Stimulated activated CD8-positive, alpha-beta memory T cell treated with anti-CD3 and anti-CD28 coated beads, Interleukin-2, amount 100 ng/mL, for 1 hour (primary cell): ENCODE measurements around the gene IL31RA.

ENCODE experiments used
- DNase-seq, 2 donors: peaks; one replicate each; pipeline ENCODE4 v3.0.0-alpha.2; 2020; ENCODE audit warnings: low read depth in 2 of 2

The IL31RA gene

DNA sequence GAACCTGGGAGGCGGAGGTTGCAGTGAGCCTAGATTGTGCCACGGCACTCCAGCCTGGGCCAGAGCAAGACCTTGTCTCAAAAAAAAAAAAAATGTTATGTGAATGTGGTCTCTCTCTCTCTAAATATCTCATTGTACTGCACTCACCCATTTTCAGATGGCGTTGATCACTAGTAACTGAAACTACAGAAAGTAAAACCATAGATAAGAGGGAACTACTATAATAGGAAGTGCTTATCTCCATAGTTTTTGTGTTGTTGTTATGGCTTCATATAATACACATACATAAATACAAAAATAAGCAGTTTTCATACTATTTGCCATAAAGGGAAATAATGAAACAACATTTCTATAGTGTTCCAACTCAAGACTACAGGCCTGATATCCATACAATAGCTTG, 9.1 kb downstream of the IL31RA start:
- no peak for DNase-seq

DNA sequence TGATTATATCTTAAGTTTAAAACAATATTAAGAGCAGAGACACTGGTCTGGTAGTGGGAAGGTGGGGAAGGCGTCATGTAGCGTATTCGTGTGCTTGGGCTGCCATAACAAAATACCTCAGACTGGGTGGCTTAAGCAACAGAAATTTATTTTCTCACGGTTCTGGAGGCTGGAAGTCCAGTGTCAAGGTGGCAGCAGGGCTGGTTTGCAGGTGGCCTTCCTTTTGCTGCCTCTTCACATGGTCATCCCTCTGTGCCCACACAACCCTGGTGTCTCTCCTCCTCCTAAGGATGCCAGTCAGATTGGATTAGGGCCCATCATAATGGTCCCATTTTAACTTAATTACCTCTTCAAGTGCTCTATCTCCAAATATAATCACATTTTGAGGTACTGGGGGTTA, 9.6 kb downstream of the IL31RA start:
- no peak for DNase-seq

- DNase-seq: no peak
Observed at GRCh38 chr5:55864606-55865541, 13.7 kb downstream of the IL31RA start.

- no peak for DNase-seq
Observed at GRCh38 chr5:55865831-55866230, 14.7 kb downstream of the IL31RA start.

GRCh38 chr5:55866485-55866884, 15.3 kb downstream of the IL31RA start:
- no peak for DNase-seq

DNA sequence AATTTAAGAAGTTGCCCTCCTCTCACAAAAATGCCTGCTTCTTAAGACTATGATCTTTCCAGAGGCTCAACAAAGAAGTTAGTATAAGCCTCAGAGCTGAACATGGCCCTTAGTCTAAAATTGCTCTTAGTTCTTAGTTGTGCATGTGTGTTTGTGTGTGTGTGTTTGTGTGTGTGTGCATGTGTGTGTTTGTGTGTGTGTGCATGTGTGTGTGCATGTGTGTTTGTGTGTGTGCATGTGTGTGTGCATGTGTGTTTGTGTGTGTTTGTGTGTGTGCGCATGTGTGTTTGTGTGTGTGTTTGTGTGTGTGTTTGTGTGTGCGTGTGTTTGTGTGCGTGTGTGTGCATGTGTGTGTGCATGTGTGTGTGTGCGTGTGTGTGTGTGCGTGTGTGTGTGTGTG, 15.8 kb downstream of the IL31RA start:
- DNase-seq: no peak

- DNase-seq: no peak
Observed at GRCh38 chr5:55868846-55869245, 17.7 kb downstream of the IL31RA start.

GRCh38 chr5:55869847-55870246, 18.7 kb downstream of the IL31RA start:
- DNase-seq: no peak

DNA sequence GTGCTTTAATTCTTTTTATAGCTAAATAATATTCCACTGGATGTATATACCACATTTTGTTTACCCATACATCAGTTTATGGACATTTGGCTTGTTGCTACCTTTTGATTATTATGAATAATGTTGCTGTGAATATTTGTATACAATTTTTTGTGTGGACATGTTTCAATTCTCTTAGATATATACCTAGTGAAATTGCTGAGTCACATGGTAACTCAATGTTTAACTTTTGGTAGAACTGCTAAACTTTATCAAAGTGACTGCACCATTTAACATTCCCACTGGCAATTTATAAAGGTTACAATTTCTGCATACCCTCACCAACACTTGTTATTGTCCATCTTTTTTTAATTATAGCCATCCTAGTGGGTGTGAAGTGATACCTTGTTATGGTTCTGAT, 22.1 kb downstream of the IL31RA start:
- no peak for DNase-seq

- no peak for DNase-seq
Observed at GRCh38 chr5:55877655-55878054, 26.5 kb downstream of the IL31RA start.

GRCh38 chr5:55880453-55880852, 29.3 kb downstream of the IL31RA start:
- no peak for DNase-seq

DNA sequence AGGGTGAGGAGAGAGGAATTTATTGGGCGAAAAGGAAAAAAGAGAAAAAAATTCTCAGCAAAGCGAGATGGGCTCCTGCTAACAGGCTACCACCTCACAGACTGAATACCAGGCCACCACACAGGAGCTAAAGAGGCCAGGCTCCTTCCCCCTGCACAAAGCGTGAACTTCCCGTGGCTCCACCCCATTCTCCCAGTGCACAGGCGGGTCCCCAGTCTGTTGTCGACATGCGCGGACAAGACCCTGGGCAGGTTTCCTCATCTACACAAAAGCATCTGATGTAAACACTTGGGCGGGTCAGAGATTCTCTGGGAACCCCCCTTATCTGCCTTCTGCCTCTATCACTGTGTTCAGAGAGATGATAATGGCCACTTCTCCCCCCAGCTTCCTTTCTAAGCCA, 34.2 kb downstream of the IL31RA start:
- DNase-seq: no peak

DNA sequence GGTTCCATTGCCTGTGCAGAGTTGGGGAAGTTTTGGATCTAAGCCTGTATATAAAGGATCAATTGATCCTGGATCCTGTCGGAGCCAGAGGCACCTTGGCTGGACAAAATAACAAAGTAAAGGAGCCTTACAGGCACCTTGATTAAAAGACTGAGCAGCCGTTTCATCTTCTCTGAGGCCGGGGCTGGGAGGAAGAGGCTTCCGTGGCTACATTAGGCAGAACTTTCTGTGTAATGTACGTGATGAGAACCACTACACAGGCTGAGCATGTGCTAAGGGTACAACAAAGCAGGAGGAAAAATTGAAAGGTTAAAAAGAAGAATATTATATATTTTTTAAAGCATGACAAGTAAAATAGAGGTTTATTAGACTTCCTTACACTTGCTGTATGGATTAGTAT, 37.0 kb downstream of the IL31RA start:
- DNase-seq: no peak

DNA sequence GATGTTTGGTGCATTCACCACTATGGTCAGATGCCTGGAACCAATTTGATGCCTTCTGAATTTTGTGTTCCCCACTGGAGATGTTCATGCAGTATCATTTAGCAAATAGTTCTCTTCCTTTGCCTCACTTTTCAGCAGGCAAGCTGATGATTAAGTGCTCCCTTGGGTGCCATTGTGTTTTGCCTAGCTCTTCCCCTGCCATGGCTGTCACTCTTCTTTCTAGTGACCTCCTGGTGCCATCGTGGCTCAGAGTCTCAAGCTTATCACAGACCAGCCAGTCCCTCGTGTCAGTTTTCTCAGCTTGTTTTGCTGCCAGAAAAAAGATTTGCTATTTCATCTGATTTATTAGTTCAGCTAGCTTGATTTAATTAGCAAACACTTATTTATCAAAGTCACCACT, 41.3 kb downstream of the IL31RA start:
- no peak for DNase-seq

GRCh38 chr5:55894135-55894534, 43.0 kb downstream of the IL31RA start:
- DNase-seq: no peak

DNA sequence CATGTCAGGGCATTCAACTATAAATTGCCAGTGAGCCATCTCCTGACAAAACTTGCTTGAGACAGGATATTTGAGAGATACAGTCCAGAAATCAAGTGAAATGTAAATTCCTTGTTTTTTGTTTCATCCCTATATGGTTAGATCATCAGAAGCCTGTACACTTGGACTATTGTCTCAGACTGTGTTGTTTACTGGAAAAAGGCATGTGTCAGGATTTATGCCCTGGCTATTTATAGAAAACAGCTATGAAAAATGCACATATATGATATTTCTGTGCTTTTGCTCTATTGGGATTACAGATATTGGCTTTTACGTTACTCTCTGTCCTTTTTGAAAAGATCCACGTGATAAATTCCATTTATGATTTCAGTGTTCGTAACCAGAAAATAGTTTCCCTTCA, 44.2 kb downstream of the IL31RA start:
- no peak for DNase-seq

DNA sequence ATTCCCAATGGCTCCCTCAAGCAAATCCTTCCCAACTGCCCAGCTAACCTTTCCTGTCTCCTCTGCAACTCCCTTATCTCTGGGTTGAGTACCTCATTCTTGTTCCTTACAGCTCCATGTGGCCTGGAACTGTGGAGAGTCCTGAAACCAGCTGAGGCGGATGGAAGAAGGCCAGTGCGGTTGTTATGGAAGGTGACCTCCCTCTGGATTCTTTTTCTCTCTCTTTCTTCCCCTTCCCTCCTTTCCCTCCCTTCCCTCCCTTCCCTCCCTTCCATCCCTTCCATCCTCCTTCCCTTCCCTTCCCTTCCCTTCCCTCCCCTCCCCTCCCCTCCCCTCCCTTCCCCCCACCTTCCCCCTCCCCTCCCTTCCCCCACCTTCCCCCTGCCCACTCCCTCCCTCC, 45.1 kb downstream of the IL31RA start:
- no peak for DNase-seq

DNA sequence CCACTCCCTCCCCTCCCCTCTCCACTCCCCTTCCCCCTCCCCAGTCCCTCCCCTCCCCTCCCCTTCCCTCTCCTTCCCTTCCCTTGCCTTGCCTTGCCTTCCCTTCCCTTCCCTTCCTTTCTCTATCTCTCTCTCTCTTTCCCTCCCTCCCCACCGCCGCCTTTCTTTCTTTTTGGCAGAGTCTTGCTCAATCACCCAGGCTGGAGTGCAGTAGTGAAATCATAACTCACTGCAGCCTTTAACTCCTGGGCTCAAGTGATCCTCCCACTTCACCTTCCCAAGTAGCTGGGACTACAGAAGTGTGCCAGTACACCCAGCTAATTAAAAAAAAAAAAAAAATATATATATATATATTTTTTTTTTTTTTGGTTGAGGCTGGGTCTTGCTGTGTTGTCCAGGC, 45.5 kb downstream of the IL31RA start:
- no peak for DNase-seq

DNA sequence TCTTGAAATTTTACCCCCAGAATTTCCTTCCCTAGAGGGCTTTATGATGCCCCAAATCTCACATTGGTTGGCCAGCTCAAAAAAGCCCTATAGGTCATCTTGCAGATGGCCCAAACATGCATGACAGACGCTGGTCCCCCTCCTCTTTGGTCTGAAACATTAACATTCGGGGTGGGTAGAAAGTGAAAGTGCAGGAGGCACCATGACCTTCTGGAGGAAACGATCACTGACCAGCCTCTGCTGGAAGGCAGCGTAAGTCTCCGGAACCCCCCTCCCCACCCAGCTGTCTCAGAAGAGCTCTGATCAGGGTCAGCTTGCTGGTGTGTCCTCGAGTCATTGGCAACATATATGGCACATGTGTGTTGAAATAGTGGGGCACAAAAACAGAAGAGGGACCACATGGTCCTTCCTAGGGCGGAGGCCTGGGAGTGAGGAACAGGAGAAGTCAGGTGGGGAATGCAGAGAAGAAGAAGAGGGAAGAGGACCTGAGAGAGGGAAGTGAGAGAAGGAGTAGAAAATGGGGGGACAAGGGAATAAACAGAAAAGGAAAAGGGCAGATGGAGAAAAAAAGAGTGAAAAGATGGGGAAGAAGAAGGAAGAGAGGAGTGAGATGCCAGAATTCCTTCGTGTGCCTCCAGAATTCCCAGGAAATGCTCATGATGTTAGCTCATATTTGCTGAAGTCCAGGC, 46.2 kb downstream of the IL31RA start:
- DNase-seq: no peak

DNA sequence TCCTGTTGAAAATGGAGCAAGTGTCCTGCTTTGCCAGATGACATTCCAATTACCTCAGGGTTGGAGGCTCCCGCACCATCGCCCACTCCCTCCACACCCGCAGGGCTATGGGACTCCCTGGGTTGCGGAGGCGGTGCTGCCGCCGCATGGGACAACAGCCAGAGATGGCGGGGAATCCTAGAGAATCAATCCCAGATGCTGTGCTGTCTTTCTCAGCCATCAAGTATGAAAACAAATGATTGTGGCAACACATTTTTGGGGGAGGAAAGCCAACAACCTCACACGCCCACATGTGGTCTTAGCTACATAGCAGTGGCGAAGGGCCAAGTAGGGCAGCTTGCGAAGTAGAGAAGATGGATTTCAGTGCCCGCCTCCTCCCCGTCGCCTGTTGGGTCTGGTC, 46.7 kb downstream of the IL31RA start:
- DNase-seq: no peak

DNA sequence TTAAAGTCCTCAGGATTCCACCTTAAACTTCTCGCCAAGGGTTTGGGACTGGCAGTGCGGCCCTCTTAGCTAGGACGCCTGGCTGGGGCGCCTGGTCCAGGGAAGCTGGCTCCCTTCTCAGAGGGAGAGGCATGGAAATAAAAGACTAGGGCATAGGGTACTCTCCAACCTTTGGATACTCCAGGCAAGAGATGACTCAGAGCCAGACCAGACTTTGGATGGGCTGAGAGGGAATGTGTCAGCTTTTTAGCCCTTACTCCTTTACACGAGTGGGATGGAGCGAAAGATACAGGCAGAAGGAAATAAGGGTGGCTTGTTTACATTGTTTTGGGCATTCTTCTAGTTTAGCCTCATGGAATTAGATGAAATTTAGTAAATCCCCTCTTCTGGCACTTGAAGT, 48.2 kb downstream of the IL31RA start:
- DNase-seq: no peak

- DNase-seq: no peak
Observed at GRCh38 chr5:55900068-55900467, 48.9 kb downstream of the IL31RA start.

- DNase-seq: no peak
Observed at GRCh38 chr5:55900776-55901175, 49.6 kb downstream of the IL31RA start.
